ENCODE data around the gene TUBB4A. TPM values are rescaled to one million over a fixed set of nuclear protein-coding genes. Genes with fewer than 3 reads are reported as not detected.

Gene TUBB4A
- total RNA-seq, 1 donor from 2014 or later = 4.0 TPM

GRCh38 chr19:6535558-6536137 is 33.5 kb upstream of the TUBB4A start:
- no peak for DNase-seq (ENCODE audit: low read depth)
- TF ChIP-seq CTCF (IDR thresholded peaks at IDR 0.05; ENCODE audit: insufficient read depth, low read length, poor library complexity, severe bottlenecking) = no peak
- H3K36me3 ChIP-seq (ENCODE audit: control insufficient read depth, insufficient read depth, low read length) = peaks cover 7% of the 10 kb centered on the region
- H3K27me3 ChIP-seq (ENCODE audit: control insufficient read depth, insufficient read depth, low read length) = no peaks in the 10 kb centered on the region
- H3K4me3 ChIP-seq (ENCODE audit: low read depth, low read length) = no peak overlapping the region

DNA sequence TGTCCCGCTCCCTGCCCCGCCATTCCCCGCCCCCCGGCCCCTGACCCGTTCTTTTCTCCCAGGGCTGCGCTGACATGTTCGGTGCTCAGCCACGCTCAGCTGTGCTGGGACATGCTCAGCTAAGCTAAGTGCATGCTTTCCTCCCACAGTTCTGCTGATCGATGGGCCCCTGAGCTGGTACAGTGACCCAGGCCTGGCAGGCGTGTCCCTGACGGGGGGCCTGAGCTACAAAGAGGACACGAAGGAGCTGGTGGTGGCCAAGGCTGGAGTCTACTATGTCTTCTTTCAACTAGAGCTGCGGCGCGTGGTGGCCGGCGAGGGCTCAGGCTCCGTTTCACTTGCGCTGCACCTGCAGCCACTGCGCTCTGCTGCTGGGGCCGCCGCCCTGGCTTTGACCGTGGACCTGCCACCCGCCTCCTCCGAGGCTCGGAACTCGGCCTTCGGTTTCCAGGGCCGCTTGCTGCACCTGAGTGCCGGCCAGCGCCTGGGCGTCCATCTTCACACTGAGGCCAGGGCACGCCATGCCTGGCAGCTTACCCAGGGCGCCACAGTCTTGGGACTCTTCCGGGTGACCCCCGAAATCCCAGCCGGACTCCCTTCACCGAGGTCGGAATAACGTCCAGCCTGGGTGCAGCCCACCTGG is 32.5 kb upstream of the TUBB4A start:
- Histone ChIP-seq H3K36me3 (ENCODE audit: control insufficient read depth, insufficient read depth, low read length) (peaks cover 7% of the 10 kb centered on the region), H3K4me3 (ENCODE audit: low read depth, low read length) (no peak overlapping the region), H3K27me3 (ENCODE audit: control insufficient read depth, insufficient read depth, low read length) (no peaks in the 10 kb centered on the region)
- TF ChIP-seq CTCF (IDR thresholded peaks at IDR 0.05; ENCODE audit: insufficient read depth, low read length, poor library complexity, severe bottlenecking) = no peak
- no peak for DNase-seq (ENCODE audit: low read depth)

GRCh38 chr19:6533746-6534418 is 31.8 kb upstream of the TUBB4A start:
- no peak overlapping the region for H3K4me3 ChIP-seq (ENCODE audit: low read depth, low read length)
- peaks cover 7% of the 10 kb centered on the region for H3K36me3 ChIP-seq (ENCODE audit: control insufficient read depth, insufficient read depth, low read length)
- no peak for DNase-seq (ENCODE audit: low read depth)
- no peak for TF ChIP-seq CTCF (IDR thresholded peaks at IDR 0.05; ENCODE audit: insufficient read depth, low read length, poor library complexity, severe bottlenecking)
- H3K27me3 ChIP-seq (ENCODE audit: control insufficient read depth, insufficient read depth, low read length) = no peaks in the 10 kb centered on the region

- peak overlapping the region; percentile 75 for H3K4me3 ChIP-seq (ENCODE audit: low read depth, low read length)
- TF ChIP-seq CTCF (IDR thresholded peaks at IDR 0.05; ENCODE audit: insufficient read depth, low read length, poor library complexity, severe bottlenecking) = no peak
- peaks cover 7% of the 10 kb centered on the region for H3K36me3 ChIP-seq (ENCODE audit: control insufficient read depth, insufficient read depth, low read length)
Observed at GRCh38 chr19:6533000-6533328, 30.9 kb upstream of the TUBB4A start.

DNA sequence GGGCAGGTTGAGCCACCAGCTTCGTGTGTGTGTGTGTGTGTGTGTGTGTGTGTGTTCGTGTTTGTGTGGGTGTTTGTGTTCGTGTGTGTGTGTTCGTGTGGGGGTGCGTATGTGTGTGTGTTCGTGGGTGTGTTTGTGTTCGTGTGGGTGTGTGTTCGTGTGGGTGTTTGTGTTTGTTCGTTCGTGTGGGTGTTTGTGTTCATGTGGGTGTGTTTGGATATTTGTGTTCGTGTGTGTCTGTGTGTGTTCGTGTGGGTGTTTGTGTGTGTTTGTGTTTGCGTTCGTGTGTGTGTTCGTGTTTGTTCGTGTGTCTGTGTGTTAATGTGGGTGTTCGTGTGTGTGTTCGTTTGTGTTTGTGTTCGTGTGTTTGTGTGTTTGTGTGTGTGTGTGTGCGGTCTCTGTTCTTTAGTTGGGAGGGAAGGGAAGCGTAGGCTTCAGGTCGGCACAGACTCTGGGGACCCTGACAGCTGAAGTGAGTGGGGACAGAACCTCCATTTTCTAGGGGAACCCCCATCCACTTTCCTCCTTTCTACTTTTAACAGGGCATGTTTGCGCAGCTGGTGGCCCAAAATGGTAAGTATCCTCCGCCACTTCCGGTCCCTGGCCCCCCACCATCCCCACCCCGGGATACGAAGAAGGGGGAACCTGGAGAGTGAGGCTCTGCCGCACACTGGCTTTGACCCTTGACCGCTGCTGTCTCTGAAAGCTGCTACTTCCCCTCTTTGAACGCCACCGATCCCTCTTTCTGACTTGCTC is 30.3 kb upstream of the TUBB4A start:
- peaks cover 7% of the 10 kb centered on the region for H3K36me3 ChIP-seq (ENCODE audit: control insufficient read depth, insufficient read depth, low read length)
- no peak for DNase-seq (ENCODE audit: low read depth)
- no peaks in the 10 kb centered on the region for H3K27me3 ChIP-seq (ENCODE audit: control insufficient read depth, insufficient read depth, low read length)
- peak overlapping the region; percentile 75 for H3K4me3 ChIP-seq (ENCODE audit: low read depth, low read length)
- TF ChIP-seq CTCF (IDR thresholded peaks at IDR 0.05; ENCODE audit: insufficient read depth, low read length, poor library complexity, severe bottlenecking) = no peak

More at GRCh38 chr19:6533000-6533328, 30.9 kb upstream of the TUBB4A start:
- no peak for DNase-seq (ENCODE audit: low read depth)
- H3K27me3 ChIP-seq (ENCODE audit: control insufficient read depth, insufficient read depth, low read length) = no peaks in the 10 kb centered on the region

Measured in kidney epithelial cell (primary cell).